CD4-positive, alpha-beta T cell (primary cell): ENCODE data around the gene IL6R. TPM values are rescaled to one million over a fixed set of nuclear protein-coding genes. Genes with fewer than 3 reads are reported as not detected.

Experiments
- ATAC-seq: fragments of 200-7000 bp; cut with Tn5 transposase; one replicate; pipeline ENCODE4 v1.10.0; 2022; ENCODE audit warnings: mild to moderate bottlenecking; ENCODE audit not compliant: poor library complexity
- CTCF ChIA-PET: fragments of 350-600 bp; sonication (Branson Sonifier 250); formaldehyde crosslinking; loops from one replicate; lab custom pipeline; 2021; ENCODE audit warnings: antibody characterized with exemption, inconsistent platforms; lab: Charles Lee
- POLR2A ChIA-PET: fragments of 350-600 bp; sonication (Branson Sonifier 250); formaldehyde crosslinking; loops from one replicate; lab custom pipeline; 2021; ENCODE audit warnings: antibody characterized with exemption, inconsistent platforms; lab: Charles Lee
- DNase-seq, 14 experiments: peaks; one replicate each; pipeline ENCODE4 v3.0.0-alpha.2; 2013 to 2020; ENCODE audit warnings: mixed read lengths in 2 of 14
- H3K27ac ChIP-seq, 2 donors: one replicate each; pipeline versions ENCODE4 v1.5.1 to v1.7.0; 2013; ENCODE audit warnings: low read length in 2 of 2, low read depth in 1 of 2, mild to moderate bottlenecking in 1 of 2
- H3K27me3 ChIP-seq, 2 experiments: 1 replicate in 1 of 2; 2 replicates in 1 of 2; pipeline versions ENCODE4 v1.6.1 to v1.7.0; 2013; ENCODE audit warnings: low read length in 2 of 2, control low read depth in 1 of 2, mild to moderate bottlenecking in 1 of 2, moderate library complexity in 1 of 2; ENCODE audit not compliant: insufficient read depth in 2 of 2, control insufficient read depth in 1 of 2
- H3K36me3 ChIP-seq: one replicate; pipeline ENCODE4 v1.6.1; 2013; ENCODE audit warnings: low read length, control low read depth; ENCODE audit not compliant: insufficient read depth
- H3K4me1 ChIP-seq: one replicate; pipeline ENCODE4 v1.6.1; 2013; ENCODE audit warnings: low read length, control low read depth; ENCODE audit not compliant: insufficient read depth
- H3K4me3 ChIP-seq: one replicate; pipeline ENCODE4 v1.5.1; 2013; ENCODE audit warnings: mild to moderate bottlenecking, low read length, moderate library complexity
- H3K9me3 ChIP-seq, 2 experiments: 1 replicate in 1 of 2; 2 replicates in 1 of 2; pipeline versions ENCODE4 v1.6.1 to v1.7.0; 2013; ENCODE audit warnings: low read length in 2 of 2, mild to moderate bottlenecking in 2 of 2, control low read depth in 1 of 2, moderate library complexity in 1 of 2; ENCODE audit not compliant: control insufficient read depth in 1 of 2, insufficient read depth in 1 of 2
- H3K27ac Mint-ChIP-seq: one replicate; pipeline ENCODE4 v1.8.0; 2020; ENCODE audit warnings: mixed read lengths
- H3K27me3 Mint-ChIP-seq: one replicate; pipeline ENCODE4 v1.8.0; 2021; ENCODE audit warnings: mixed read lengths
- H3K36me3 Mint-ChIP-seq: one replicate; pipeline ENCODE4 v1.8.0; 2021; ENCODE audit warnings: low read depth, mixed read lengths
- H3K4me1 Mint-ChIP-seq: one replicate; pipeline ENCODE4 v1.8.0; 2021; ENCODE audit warnings: low read depth, mixed read lengths
- H3K4me3 Mint-ChIP-seq: one replicate; pipeline ENCODE4 v1.8.0; 2020; ENCODE audit warnings: mild to moderate bottlenecking, mixed read lengths
- H3K9me3 Mint-ChIP-seq: one replicate; pipeline ENCODE4 v1.8.0; 2020; ENCODE audit warnings: mixed read lengths
- intact Hi-C, 2 experiments: fragments of 100-400 bp; cut with DNase I in 1 of 2; cut with micrococcal nuclease in 1 of 2; formaldehyde crosslinking; loops; one replicate each; pipeline versions ENCODE4 v1.15.1 to v1.9.0; 2023 to 2025; cut with DNase I, micrococcal nuclease
- total RNA-seq, 174 experiments: library from RNA in 2 of 174; stranded (reverse) in 2 of 174; gene quantifications; one replicate each; pipeline ENCODE4 v1.2.3 and lab custom pipeline; 2021 to 2026
- TF ChIP-seq, protein P1 (sequence below): fragments of 200-600 bp; IDR thresholded peaks from one replicate; pipeline ENCODE4 v1.8.0; 2022; ENCODE audit warnings: antibody characterized with exemption, mild to moderate bottlenecking

IL6R gene
- total RNA-seq, 2 experiments from 2014 or later: 31.7 to 35.0 TPM

DNA sequence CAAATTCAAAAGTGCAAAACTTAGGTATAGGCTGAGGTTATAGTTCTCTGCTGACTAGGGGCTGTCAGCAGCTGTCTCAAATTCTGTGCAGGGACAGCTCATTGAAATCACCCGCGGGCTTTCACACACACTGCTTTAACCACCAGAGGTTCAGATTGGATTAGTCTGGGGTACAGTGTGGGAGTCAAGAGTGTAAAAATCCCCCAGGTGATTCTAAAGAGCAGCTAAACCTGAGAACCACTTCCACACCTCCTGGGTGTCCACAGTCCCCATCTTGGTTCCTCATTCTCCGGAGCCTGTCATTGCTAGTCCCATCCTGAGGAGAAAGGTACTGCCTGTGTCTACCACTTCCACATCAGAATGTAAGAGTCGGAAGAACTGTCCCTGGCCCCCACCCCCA is 87.0 kb downstream of the IL6R start:
- H3K4me3 Mint-ChIP-seq: no peak overlapping the region
- intact Hi-C loops: no loop called here
- H3K4me1 ChIP-seq: peaks cover 29% of the 10 kb centered on the region
- ATAC-seq: no peak
- peaks cover 40% of the 10 kb centered on the region for H3K4me1 Mint-ChIP-seq
- no peak overlapping the region for H3K27ac Mint-ChIP-seq
- no peaks in the 10 kb centered on the region for H3K9me3 ChIP-seq
- TF ChIP-seq, protein P1, sequence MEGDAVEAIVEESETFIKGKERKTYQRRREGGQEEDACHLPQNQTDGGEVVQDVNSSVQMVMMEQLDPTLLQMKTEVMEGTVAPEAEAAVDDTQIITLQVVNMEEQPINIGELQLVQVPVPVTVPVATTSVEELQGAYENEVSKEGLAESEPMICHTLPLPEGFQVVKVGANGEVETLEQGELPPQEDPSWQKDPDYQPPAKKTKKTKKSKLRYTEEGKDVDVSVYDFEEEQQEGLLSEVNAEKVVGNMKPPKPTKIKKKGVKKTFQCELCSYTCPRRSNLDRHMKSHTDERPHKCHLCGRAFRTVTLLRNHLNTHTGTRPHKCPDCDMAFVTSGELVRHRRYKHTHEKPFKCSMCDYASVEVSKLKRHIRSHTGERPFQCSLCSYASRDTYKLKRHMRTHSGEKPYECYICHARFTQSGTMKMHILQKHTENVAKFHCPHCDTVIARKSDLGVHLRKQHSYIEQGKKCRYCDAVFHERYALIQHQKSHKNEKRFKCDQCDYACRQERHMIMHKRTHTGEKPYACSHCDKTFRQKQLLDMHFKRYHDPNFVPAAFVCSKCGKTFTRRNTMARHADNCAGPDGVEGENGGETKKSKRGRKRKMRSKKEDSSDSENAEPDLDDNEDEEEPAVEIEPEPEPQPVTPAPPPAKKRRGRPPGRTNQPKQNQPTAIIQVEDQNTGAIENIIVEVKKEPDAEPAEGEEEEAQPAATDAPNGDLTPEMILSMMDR: no peak
- no peak for DNase-seq
- no peaks in the 10 kb centered on the region for H3K36me3 ChIP-seq
- H3K27ac ChIP-seq: no peak overlapping the region
- no peak overlapping the region for H3K4me3 ChIP-seq
- ChIA-PET POLR2A (no interaction called here), CTCF (interaction anchor here (1.3 to 1.9 kb wide), 2 partner anchors 11 to 12 kb away, joined by 5 to 7 read pairs; no protein-coding TSS in a partner anchor)
- H3K36me3 Mint-ChIP-seq: no peaks in the 10 kb centered on the region
- H3K27me3 Mint-ChIP-seq: no peaks in the 10 kb centered on the region
- H3K27me3 ChIP-seq: no peaks in the 10 kb centered on the region
- no peaks in the 10 kb centered on the region for H3K9me3 Mint-ChIP-seq

DNA sequence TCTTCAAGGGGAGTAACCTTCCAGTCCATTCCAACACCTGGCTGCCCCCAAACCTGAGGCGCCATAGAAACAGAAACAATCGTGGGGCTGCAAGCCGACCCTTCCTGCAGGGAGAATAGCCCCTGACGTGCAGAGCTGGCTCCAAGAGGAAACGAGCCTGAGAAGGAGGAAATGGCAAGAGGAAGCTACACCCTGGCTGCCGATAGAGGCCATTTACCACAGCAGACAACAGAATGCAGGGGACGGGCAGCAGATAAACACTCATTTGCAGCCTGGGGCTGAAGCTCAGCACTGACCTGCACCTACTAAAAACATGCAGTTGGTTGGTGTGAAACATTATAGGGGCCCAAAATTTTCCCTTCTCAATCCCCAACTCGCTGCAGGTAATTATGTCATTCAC is 88.1 kb downstream of the IL6R start:
- no peak overlapping the region for H3K27ac ChIP-seq
- no peaks in the 10 kb centered on the region for H3K36me3 ChIP-seq
- no peak overlapping the region for H3K4me3 ChIP-seq
- H3K9me3 ChIP-seq: no peaks in the 10 kb centered on the region
- H3K27me3 ChIP-seq: no peaks in the 10 kb centered on the region
- H3K4me1 ChIP-seq: peaks cover 30% of the 10 kb centered on the region
- peak; percentile 51 for ATAC-seq
- intact Hi-C loops: no loop called here
- ChIA-PET CTCF (interaction anchor here (1.1 to 1.9 kb wide), 2 partner anchors 13 kb away, joined by 3 to 5 read pairs; no protein-coding TSS in a partner anchor), POLR2A (interaction anchor here (1.1 kb wide), 1 partner anchor 86 kb away, joined by 4 read pairs; no protein-coding TSS in a partner anchor)
- Mint-ChIP-seq H3K4me1 (peaks cover 43% of the 10 kb centered on the region), H3K36me3 (no peaks in the 10 kb centered on the region), H3K27me3 (no peaks in the 10 kb centered on the region), H3K4me3 (peak overlapping the region; percentile 68), H3K27ac (no peak overlapping the region), H3K9me3 (no peaks in the 10 kb centered on the region)
- peak in 4 of 14 experiments; percentile 45 to 55 (median 53) for DNase-seq
- TF ChIP-seq, protein P1: no peak

DNA sequence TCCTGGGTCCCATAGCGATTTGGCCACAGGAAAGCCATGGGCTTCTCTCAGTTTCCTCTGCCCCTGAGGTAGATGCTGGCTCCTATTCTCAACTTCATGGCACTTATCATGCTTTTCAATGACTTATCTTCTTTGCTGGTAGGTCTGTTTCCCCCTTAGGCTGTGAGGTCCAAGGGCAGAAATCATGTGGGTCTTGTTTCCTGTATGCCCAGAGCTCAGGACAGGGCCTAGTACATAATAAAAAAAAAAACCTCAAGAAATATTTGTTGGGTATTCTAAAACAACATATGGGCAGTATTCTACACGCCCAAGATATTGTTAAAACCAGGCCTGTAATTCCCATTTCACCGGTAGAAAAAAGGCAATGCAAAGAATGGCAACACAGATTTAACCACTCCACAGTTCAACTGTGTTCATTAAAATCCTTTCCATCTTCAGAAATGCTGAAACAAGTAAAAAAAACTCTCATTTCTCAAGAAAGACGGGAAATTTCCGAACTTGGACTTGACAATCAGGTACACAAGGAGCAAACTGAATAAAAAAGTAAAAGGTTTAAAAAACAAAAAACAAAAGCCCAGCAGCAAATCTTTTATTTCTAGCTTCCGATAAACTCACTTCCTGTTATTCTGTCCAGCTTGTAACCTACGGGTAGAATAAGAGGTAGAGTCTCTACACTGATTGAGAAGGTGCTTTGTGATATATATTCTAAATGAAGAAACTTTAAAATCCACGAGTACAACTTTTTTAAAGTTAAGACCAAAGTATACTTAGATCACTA is 90.5 kb downstream of the IL6R start:
- no peak overlapping the region for H3K27ac Mint-ChIP-seq
- H3K27me3 ChIP-seq: peaks cover 6 to 12% of the 10 kb centered on the region in 2 experiments
- H3K27me3 Mint-ChIP-seq: peaks cover 19% of the 10 kb centered on the region
- intact Hi-C loops: no loop called here
- ChIA-PET CTCF (interaction anchor here (0.6 to 2.9 kb wide), 2 partner anchors 16 to 192 kb away, joined by 3 to 11 read pairs; no protein-coding TSS in a partner anchor), POLR2A (interaction anchor here (1.2 kb wide), 1 partner anchor 16 kb away, joined by 3 read pairs; no protein-coding TSS in a partner anchor)
- H3K9me3 ChIP-seq: no peaks in the 10 kb centered on the region
- ATAC-seq: no peak
- H3K36me3 ChIP-seq: no peaks in the 10 kb centered on the region
- H3K4me1 Mint-ChIP-seq: peaks cover 54% of the 10 kb centered on the region
- peaks cover 30% of the 10 kb centered on the region for H3K4me1 ChIP-seq
- TF ChIP-seq, protein P1: no peak
- H3K36me3 Mint-ChIP-seq: no peaks in the 10 kb centered on the region
- no peaks in the 10 kb centered on the region for H3K9me3 Mint-ChIP-seq
- no peak overlapping the region for H3K4me3 Mint-ChIP-seq
- no peak for DNase-seq
- no peak overlapping the region for H3K27ac ChIP-seq
- H3K4me3 ChIP-seq: no peak overlapping the region
